GM12874 (cell line): ENCODE measurements around the gene HDAC4.

Experiments used
- TF ChIP-seq, protein P1 (sequence below): IDR thresholded peaks from 2 replicates; pipeline ENCODE4 v1.5.1; 2011; ENCODE audit warnings: low read depth, mild to moderate bottlenecking, control low read depth, low read length, moderate library complexity; ENCODE audit not compliant: insufficient read depth

Gene HDAC4

DNA sequence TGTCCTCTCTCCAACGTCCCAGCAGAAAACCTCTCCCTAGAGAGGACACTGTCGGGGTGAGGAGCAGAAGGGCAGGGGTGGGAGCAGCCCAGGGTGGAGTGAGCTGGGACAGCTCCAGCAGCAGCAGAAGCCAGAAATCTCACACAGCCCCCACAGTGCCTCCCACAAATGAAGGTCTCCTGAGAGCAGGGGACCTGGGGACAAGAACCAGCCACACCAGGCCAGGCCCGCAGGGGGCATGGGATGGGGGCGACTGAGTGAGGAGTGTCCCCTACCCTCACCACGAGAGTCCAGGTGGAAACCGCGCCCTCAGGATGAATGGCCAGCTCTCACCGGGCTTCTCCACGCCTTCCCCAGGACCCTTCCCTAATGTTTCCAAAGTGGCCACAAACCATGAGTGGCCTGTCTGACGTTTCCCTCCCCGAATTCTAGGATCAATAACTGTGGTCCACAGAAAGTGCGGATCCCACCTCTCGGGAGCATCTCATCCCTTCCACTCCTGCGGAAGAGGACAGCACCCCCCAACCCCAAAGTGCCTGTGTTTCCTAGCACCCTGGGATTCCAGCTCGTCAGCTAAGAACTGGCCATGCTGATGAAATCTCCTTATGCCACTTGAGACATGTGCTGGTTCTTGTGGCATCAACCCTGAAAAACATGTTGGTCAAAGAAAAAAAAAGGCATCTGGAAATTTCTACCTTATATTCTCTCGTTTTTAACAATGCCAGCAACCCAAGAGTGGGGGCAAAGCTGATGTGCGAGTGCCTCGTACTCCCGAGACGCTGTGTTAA, 121.1 kb downstream of the HDAC4 start:
- TF ChIP-seq, protein P1, sequence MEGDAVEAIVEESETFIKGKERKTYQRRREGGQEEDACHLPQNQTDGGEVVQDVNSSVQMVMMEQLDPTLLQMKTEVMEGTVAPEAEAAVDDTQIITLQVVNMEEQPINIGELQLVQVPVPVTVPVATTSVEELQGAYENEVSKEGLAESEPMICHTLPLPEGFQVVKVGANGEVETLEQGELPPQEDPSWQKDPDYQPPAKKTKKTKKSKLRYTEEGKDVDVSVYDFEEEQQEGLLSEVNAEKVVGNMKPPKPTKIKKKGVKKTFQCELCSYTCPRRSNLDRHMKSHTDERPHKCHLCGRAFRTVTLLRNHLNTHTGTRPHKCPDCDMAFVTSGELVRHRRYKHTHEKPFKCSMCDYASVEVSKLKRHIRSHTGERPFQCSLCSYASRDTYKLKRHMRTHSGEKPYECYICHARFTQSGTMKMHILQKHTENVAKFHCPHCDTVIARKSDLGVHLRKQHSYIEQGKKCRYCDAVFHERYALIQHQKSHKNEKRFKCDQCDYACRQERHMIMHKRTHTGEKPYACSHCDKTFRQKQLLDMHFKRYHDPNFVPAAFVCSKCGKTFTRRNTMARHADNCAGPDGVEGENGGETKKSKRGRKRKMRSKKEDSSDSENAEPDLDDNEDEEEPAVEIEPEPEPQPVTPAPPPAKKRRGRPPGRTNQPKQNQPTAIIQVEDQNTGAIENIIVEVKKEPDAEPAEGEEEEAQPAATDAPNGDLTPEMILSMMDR, result no peak

DNA sequence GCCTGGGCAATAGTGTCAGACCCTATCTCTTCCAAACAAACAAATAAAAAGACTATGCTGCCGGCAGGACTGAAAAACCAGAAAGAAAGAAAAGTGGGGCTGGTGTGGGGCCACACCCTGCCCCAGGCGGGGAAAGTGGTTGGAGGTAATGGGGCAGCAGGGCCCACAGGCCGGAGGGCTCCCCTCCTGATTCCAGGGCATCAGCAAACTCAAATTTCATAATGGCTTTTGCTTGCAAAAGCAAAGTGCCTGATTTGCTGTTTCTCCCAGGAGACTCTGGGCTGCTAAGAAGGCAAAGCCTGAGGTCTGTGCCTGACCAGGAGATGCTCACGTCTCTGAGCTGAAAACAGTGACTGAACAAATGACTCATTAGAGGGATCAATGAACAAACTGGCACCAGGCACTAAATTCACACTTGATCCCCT, 121.9 kb downstream of the HDAC4 start:
- TF ChIP-seq, protein P1, result no peak

DNA sequence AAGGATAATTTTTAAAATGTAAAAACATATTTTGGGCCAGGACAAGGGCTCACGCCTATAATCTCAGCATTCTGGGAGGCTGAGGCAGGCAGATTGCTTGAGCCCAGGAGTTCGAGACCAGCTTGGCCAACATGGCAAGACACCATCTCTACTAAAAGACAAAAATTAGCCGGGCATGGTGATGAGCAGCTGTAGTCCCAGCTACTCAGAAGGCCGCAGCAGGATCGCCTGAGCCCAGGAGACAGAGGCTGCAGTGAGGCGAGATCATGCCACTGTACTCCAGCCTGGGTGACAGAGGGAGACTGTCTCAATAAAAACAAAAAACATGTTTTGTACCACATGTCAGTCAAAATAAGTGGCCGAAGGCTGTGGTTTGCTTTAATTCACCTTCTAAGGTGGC, 122.5 kb downstream of the HDAC4 start:
- TF ChIP-seq, protein P1, result no peak

DNA sequence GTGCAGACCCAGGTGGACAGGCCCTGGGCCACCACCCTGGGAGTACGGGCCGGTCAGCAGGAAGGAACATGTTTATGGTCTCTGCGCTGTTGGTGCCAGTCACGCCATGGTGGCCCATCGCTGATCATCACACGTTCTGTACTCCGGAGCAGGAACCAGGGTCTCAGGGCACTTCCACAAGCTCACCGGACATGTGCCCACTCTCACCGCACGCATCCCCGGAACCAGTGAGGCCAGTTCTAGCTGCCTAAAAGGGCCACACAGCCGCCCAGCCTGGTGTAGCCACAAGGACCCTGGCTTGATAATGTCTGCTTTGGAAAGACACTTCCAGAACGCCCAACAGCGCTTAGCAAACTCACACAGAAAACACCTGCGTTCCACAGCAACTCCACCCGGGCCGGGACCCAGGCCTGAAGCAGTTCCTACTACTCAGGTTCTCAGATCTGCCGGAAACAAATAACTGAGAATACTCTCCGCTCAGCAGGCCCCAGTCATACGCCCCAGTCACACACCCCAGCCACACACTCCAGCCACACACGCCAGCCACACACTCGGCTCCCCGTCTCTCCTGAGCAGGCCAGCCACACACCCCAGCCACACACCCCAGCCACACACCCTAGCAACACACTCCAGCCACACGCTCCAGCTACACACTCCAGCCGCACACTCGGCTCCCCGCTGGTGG, 123.3 kb downstream of the HDAC4 start:
- TF ChIP-seq, protein P1, result no peak

DNA sequence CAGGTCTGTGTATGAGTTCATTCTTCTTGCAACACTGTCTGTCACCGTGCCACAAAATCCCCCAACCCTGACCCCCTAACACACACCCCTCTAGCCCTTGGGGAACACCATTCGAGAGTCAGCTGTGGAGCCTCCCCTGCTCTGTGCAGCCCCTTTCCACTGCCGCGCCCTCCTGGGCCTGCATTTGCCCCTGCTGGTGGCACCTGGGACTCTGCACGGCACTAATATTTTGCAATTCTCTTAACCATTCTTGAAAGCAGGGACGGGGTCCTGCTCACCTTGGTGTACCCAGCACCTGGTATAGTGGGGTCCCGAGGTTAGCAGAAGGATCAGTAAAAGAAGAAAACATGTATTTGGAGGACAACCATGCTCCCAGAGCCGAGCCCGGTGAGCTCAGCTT, 124.0 kb downstream of the HDAC4 start:
- TF ChIP-seq, protein P1, result no peak

DNA sequence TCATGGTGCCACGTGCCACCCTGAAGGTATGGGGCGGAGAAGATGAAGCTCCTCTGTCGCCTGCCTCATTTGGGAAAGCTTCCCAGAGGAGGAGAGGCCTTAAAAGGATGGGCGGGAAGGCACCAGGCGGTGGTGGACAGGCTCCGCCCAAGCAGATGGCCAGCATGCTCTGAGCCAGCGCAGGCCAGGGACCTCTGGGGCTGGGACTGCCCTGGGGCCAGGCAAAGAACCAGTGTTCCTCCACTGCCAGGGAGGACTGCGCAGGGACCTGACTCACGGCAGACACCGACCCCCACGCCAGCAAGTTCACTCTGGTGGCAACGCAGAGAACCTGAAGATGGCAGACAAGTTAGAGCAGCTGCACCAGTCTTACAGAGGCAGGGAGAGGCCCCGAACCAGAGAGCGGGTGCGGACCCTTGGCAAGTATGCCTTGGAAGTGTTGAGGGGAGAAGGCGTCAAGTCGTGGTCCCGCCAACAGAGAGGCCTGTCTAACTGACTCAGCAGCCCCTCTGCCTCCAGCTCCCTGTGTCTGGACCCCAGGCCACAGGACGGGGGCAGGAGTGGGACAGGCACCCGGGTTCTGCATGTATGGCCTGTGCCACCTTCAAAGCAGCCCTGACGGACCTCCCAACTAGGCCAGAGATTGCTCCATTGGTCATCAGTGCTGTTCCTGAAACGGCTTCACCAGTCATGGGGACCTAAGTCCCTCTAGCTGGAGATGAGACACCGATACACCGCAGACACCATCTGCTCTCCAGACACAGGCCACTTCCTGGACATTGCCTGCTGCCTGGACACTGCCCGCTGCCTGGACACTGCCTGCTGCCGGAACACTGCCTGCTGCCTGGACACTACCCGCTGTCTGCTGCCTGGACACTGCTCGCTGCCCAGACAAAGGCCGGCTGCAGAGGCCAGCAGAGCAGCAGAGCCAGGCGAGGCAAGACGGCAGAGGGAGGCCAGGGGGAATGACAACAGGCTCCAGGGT, 124.7 kb downstream of the HDAC4 start:
- TF ChIP-seq, protein P1, result no peak
